CD4-positive, alpha-beta memory T cell (primary cell): ENCODE data around the gene OPTC. TPM values are rescaled to one million over a fixed set of nuclear protein-coding genes. Genes with fewer than 3 reads are reported as not detected.
"Not testable (repeated sequence)": the region's sequence is repeated elsewhere in the genome, so short reads cannot be mapped to it uniquely, and the experiment has no call there.

ENCODE experiments used
- CTCF ChIA-PET: fragments of 350-600 bp; sonication (Branson Sonifier 250); formaldehyde crosslinking; loops from one replicate; lab custom pipeline; 2021; ENCODE audit warnings: inconsistent platforms; ENCODE audit not compliant: partially characterized antibody; lab: Charles Lee
- POLR2A ChIA-PET: fragments of 350-600 bp; sonication (Branson Sonifier 250); formaldehyde crosslinking; loops from one replicate; lab custom pipeline; 2021; ENCODE audit not compliant: partially characterized antibody; lab: Charles Lee
- DNase-seq, 5 donors: peaks; one replicate each; pipeline versions ENCODE4 v3.0.0 to v3.0.0-alpha.2; 2020 to 2022; ENCODE audit warnings: mixed read lengths in 1 of 5
- H3K27ac ChIP-seq: one replicate; pipeline ENCODE4 v1.7.0; 2013; ENCODE audit warnings: low read depth, low read length
- H3K27me3 ChIP-seq: 2 replicates; pipeline ENCODE4 v1.7.0; 2013; ENCODE audit warnings: mild to moderate bottlenecking, low read length, moderate library complexity; ENCODE audit not compliant: insufficient read depth
- H3K36me3 ChIP-seq: 2 replicates; pipeline ENCODE4 v1.7.0; 2013; ENCODE audit warnings: mild to moderate bottlenecking, low read length, moderate library complexity; ENCODE audit not compliant: insufficient read depth
- H3K4me1 ChIP-seq: 2 replicates; pipeline ENCODE4 v1.7.0; 2013; ENCODE audit warnings: mild to moderate bottlenecking, low read length, moderate library complexity; ENCODE audit not compliant: insufficient read depth
- H3K4me3 ChIP-seq, 2 donors: one replicate each; pipeline ENCODE4 v1.7.0; 2013; ENCODE audit warnings: low read length in 2 of 2, mild to moderate bottlenecking in 1 of 2
- H3K9me3 ChIP-seq, 2 donors: one replicate each; pipeline ENCODE4 v1.7.0; 2013; ENCODE audit warnings: low read length in 2 of 2, control low read depth in 1 of 2; ENCODE audit not compliant: control insufficient read depth in 1 of 2
- H3K27ac Mint-ChIP-seq, 7 donors: one replicate each; pipeline ENCODE4 v1.8.0; 2020 to 2021; ENCODE audit warnings: mixed read lengths in 7 of 7, mild to moderate bottlenecking in 6 of 7, inconsistent platforms in 3 of 7, moderate library complexity in 3 of 7
- H3K27me3 Mint-ChIP-seq, 2 donors: one replicate each; pipeline ENCODE4 v1.8.0; 2020 to 2021; ENCODE audit warnings: mixed read lengths in 2 of 2
- H3K36me3 Mint-ChIP-seq, 2 donors: one replicate each; pipeline ENCODE4 v1.8.0; 2020 to 2021; ENCODE audit warnings: mixed read lengths in 2 of 2, inconsistent platforms in 1 of 2, mild to moderate bottlenecking in 1 of 2
- H3K4me1 Mint-ChIP-seq, 4 donors: one replicate each; pipeline ENCODE4 v1.8.0; 2020 to 2021; ENCODE audit warnings: mixed read lengths in 4 of 4, mild to moderate bottlenecking in 1 of 4
- H3K4me3 Mint-ChIP-seq, 8 donors: one replicate each; pipeline ENCODE4 v1.8.0; 2020 to 2021; ENCODE audit warnings: mixed read lengths in 8 of 8, mild to moderate bottlenecking in 7 of 8, moderate library complexity in 6 of 8, inconsistent platforms in 3 of 8
- H3K9me3 Mint-ChIP-seq, 8 donors: one replicate each; pipeline ENCODE4 v1.8.0; 2020 to 2021; ENCODE audit warnings: mixed read lengths in 8 of 8, mild to moderate bottlenecking in 5 of 8, inconsistent platforms in 3 of 8, moderate library complexity in 1 of 8
- intact Hi-C: fragments of 100-400 bp; cut with micrococcal nuclease; formaldehyde crosslinking; loops from one replicate; pipeline ENCODE4 v1.15.1; 2023
- polyA plus RNA-seq, 2 donors: library from polyadenylated mRNA; unstranded; fragments of 300-500 nt; fragmentation: Illumina TruSeq; gene quantifications; one replicate each; pipeline ENCODE4 v1.2.3, GENCODE V29; 2021
- total RNA-seq, 2 experiments: library from RNA; stranded (reverse); gene quantifications; one replicate each; pipeline ENCODE4 v1.2.3, GENCODE V29; 2021

OPTC gene
- total and polyA plus RNA-seq, 4 experiments from 2014 or later = not detected

GRCh38 chr1:203513585-203514031 lies 19.7 kb downstream of the OPTC start:
- H3K9me3 ChIP-seq = no peaks in the 10 kb centered on the region
- H3K4me3 ChIP-seq = no peak overlapping the region
- no peaks in the 10 kb centered on the region for H3K27me3 ChIP-seq
- Mint-ChIP-seq H3K4me1 (peaks cover 5 to 23% (median 20%) of the 10 kb centered on the region in 4 donors), H3K36me3 (no peaks in the 10 kb centered on the region), H3K27ac (peak overlapping the region in 6 of 7 donors; percentile 5 to 77 (median 26)), H3K9me3 (no peaks in the 10 kb centered on the region), H3K4me3 (peak overlapping the region in 3 of 8 donors; percentile 10 to 54 (median 39)), H3K27me3 (peaks cover 2 to 10% of the 10 kb centered on the region in 2 donors)
- H3K36me3 ChIP-seq = no peaks in the 10 kb centered on the region
- ChIA-PET CTCF (interaction anchor here (1.1 to 1.6 kb wide), 3 partner anchors 9 to 188 kb away, joined by 3 to 5 read pairs (median 4); no protein-coding TSS in a partner anchor), POLR2A (interaction anchor here (1.0 kb wide), 1 partner anchor 113 kb away, joined by 3 read pairs; no protein-coding TSS in a partner anchor)
- no peak for DNase-seq
- intact Hi-C loops = no loop called here
- H3K4me1 ChIP-seq = peaks cover 4% of the 10 kb centered on the region
- H3K27ac ChIP-seq = no peak overlapping the region

DNA sequence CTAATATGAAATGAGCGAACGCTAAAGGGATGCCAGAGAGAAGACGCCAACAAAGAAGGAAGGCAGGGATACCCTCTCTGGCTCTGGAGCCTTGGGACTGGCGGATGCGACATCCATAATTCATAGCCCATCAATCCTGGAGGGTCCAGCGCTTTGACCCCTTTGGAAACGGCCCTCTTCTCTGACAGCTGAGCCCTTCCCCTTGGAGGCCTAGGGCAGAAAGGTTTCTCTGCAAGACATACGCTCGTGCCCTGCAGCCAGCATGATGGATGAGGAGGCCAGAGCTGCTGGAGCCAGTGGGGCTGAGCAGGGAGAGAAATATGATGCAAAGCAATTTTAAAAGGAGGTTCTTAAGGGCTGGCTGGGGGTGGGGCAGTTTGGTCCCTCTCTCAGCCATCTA lies 22.2 kb downstream of the OPTC start:
- ChIA-PET POLR2A (interaction anchor here (0.6 kb wide), 1 partner anchor 1643 kb away, joined by 4 read pairs; no protein-coding TSS in a partner anchor), CTCF (interaction anchor here (0.8 to 2.6 kb wide), 3 partner anchors 8 to 186 kb away, joined by 3 to 10 read pairs (median 5); no protein-coding TSS in a partner anchor)
- Histone ChIP-seq H3K27me3 (no peaks in the 10 kb centered on the region), H3K27ac (no peak overlapping the region), H3K36me3 (no peaks in the 10 kb centered on the region), H3K4me3 (no peak overlapping the region), H3K4me1 (peaks cover 4% of the 10 kb centered on the region), H3K9me3 (no peaks in the 10 kb centered on the region)
- peaks cover 5 to 23% (median 20%) of the 10 kb centered on the region in 4 donors for H3K4me1 Mint-ChIP-seq
- H3K27me3 Mint-ChIP-seq = peaks cover 2 to 10% of the 10 kb centered on the region in 2 donors
- no peaks in the 10 kb centered on the region for H3K36me3 Mint-ChIP-seq
- intact Hi-C loops = no loop called here
- H3K27ac Mint-ChIP-seq = no peak overlapping the region
- no peak overlapping the region for H3K4me3 Mint-ChIP-seq
- H3K9me3 Mint-ChIP-seq = no peaks in the 10 kb centered on the region
- no peak for DNase-seq

DNA sequence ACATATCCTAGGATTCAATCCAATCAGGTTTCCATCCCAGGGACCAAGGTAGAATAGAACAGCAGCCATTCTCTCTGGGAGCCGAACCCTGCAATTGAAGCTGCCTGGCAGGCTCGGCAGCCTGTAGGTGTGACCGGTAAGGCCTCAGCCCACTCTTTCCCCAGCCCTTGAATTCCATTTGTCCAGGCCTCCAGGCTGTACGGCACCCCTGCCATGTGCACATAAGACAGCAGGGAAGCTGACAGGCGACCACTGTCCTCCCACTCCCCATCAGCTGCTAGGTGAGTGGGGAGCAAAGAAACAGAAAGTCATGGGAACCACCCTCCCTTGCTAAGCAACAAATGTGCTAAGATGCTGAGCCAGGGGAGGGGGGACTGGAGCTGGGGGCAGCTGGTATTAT lies 23.0 kb downstream of the OPTC start:
- no peaks in the 10 kb centered on the region for H3K9me3 Mint-ChIP-seq
- POLR2A ChIA-PET = no interaction called here

GRCh38 chr1:203517426-203518110 lies 23.6 kb downstream of the OPTC start:
- Mint-ChIP-seq H3K4me1 (peaks cover 3 to 20% (median 17%) of the 10 kb centered on the region in 4 donors), H3K4me3 (no peak overlapping the region), H3K27me3 (peaks cover 2 to 10% of the 10 kb centered on the region in 2 donors), H3K36me3 (no peaks in the 10 kb centered on the region), H3K27ac (peak overlapping the region in 1 of 7 donors; percentile 52), H3K9me3 (no peaks in the 10 kb centered on the region)
- Histone ChIP-seq H3K36me3 (no peaks in the 10 kb centered on the region), H3K4me1 (peaks cover 4% of the 10 kb centered on the region), H3K4me3 (no peak overlapping the region), H3K9me3 (no peaks in the 10 kb centered on the region), H3K27ac (no peak overlapping the region), H3K27me3 (no peaks in the 10 kb centered on the region)
- CTCF ChIA-PET = interaction anchor here (1.7 to 2.6 kb wide), 2 partner anchors 10 to 13 kb away, joined by 5 to 10 read pairs; no protein-coding TSS in a partner anchor
- intact Hi-C loops = no loop called here
- POLR2A ChIA-PET = no interaction called here
- no peak for DNase-seq

More for the DNA sequence above, 23.0 kb downstream of the OPTC start:
- no peak overlapping the region for H3K4me3 ChIP-seq
- H3K4me1 ChIP-seq = peaks cover 4% of the 10 kb centered on the region
- no peaks in the 10 kb centered on the region for H3K9me3 ChIP-seq
- Mint-ChIP-seq H3K27me3 (peaks cover 2 to 10% of the 10 kb centered on the region in 2 donors), H3K27ac (peak overlapping the region in 1 of 7 donors; percentile 42), H3K36me3 (no peaks in the 10 kb centered on the region), H3K4me1 (peaks cover 5 to 23% (median 20%) of the 10 kb centered on the region in 4 donors), H3K4me3 (no peak overlapping the region)
- CTCF ChIA-PET = interaction anchor here (0.8 to 2.6 kb wide), 3 partner anchors 9 to 185 kb away, joined by 3 to 10 read pairs (median 5); no protein-coding TSS in a partner anchor
- no peak for DNase-seq
- H3K27me3 ChIP-seq = no peaks in the 10 kb centered on the region
- H3K36me3 ChIP-seq = no peaks in the 10 kb centered on the region
- H3K27ac ChIP-seq = no peak overlapping the region
- intact Hi-C loops = no loop called here

GRCh38 chr1:203518139-203518538 lies 24.2 kb downstream of the OPTC start:
- H3K27ac Mint-ChIP-seq, intact Hi-C loops: not testable (repeated sequence)

DNA sequence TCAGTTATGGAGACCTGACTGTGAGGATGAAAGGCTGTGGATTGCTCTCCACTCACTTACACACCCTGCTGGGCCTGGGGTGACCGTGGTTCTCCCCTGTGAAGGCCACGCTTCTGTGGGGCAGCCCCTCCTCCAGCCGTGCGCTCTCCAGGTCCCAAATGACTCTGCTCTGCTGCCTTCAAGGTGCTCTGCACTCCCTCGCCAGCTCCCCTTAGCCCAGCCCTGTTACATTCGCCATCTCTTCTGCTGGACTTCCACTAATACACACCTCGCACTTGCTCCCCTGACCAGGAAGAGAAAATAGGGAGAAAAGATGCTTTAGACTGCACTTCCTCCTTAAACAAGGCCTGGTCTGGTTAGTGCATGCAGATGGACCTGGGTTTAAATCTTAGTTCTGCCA lies 24.6 kb downstream of the OPTC start:
- Histone ChIP-seq H3K4me3 (no peak overlapping the region), H3K4me1 (peaks cover 3% of the 10 kb centered on the region), H3K27me3 (no peaks in the 10 kb centered on the region), H3K27ac (no peak overlapping the region), H3K36me3 (no peaks in the 10 kb centered on the region), H3K9me3 (no peaks in the 10 kb centered on the region)
- CTCF ChIA-PET = interaction anchor here (0.6 to 2.6 kb wide), 2 partner anchors 14 to 102 kb away, joined by 4 to 10 read pairs; no protein-coding TSS in a partner anchor
- Mint-ChIP-seq H3K9me3 (no peaks in the 10 kb centered on the region), H3K4me1 (peaks cover 0 to 10% (median 8%) of the 10 kb centered on the region in 4 donors), H3K27ac (no peak overlapping the region), H3K4me3 (no peak overlapping the region), H3K27me3 (peaks cover 2 to 5% of the 10 kb centered on the region in 2 donors), H3K36me3 (no peaks in the 10 kb centered on the region)
- POLR2A ChIA-PET = no interaction called here
- DNase-seq = no peak
- intact Hi-C loops = no loop called here

More at GRCh38 chr1:203518139-203518538, 24.2 kb downstream of the OPTC start:
- H3K4me3 Mint-ChIP-seq, H3K36me3 Mint-ChIP-seq, H3K27me3 ChIP-seq, H3K36me3 ChIP-seq, H3K4me3 ChIP-seq, H3K27ac ChIP-seq, H3K4me1 ChIP-seq, POLR2A ChIA-PET, DNase-seq, H3K9me3 Mint-ChIP-seq, H3K9me3 ChIP-seq, H3K27me3 Mint-ChIP-seq: not testable (repeated sequence)
- CTCF ChIA-PET = interaction anchor here (2.6 kb wide), 1 partner anchor 13 kb away, joined by 10 read pairs; no protein-coding TSS in a partner anchor
- H3K4me1 Mint-ChIP-seq = peaks cover 0 to 14% (median 12%) of the 10 kb centered on the region in 4 donors
